IMR-90 (cell line): Measurements from ENCODE around the gene BAZ2A. TPM values are rescaled to one million over a fixed set of nuclear protein-coding genes. Genes with fewer than 3 reads are reported as not detected.
"Not testable (repeated sequence)": the region's sequence is repeated elsewhere in the genome, so short reads cannot be mapped to it uniquely, and the experiment has no call there.

Source experiments
- ATAC-seq: fragments of 200-7000 bp; cut with Tn5 transposase; 2 replicates; pipeline ENCODE4 v1.9.1; 2020; ENCODE audit warnings: low read depth, mild to moderate bottlenecking, moderate library complexity
- BruUV-seq: library from RNA; stranded (reverse); fragments of 400-500 nt; replicated peaks from 2 replicates; lab custom pipeline; 2021; lab: Mats Ljungman, UMichigan
- CTCF ChIA-PET: fragments of 300-600 bp; formaldehyde crosslinking; extraction: SDS; loops from one replicate; lab custom pipeline; 2021; ENCODE audit warnings: antibody characterized with exemption; lab: Yijun Ruan, JAX
- POLR2A ChIA-PET: fragments of 300-600 bp; sonication (Branson Sonifier 250); formaldehyde crosslinking; loops from one replicate; lab custom pipeline; 2022; ENCODE audit warnings: antibody characterized with exemption; ENCODE audit not compliant: unreplicated experiment; lab: Charles Lee
- DNase-seq: peaks from one replicate; pipeline ENCODE4 v3.0.0; 2013
- H2AFZ ChIP-seq: replicated peaks from 2 replicates; pipeline ENCODE3; 2013; ENCODE audit warnings: low read length, mild to moderate bottlenecking; ENCODE audit not compliant: poor library complexity
- H2AK5ac ChIP-seq: 2 replicates; pipeline ENCODE4 v1.6.1; 2013; ENCODE audit warnings: low read depth, low read length, inconsistent platforms
- H2AK9ac ChIP-seq: replicated peaks from 2 replicates; pipeline ENCODE3; 2013; ENCODE audit warnings: mild to moderate bottlenecking, low read depth, low read length, moderate library complexity; ENCODE audit not compliant: poor library complexity
- H2BK120ac ChIP-seq: 2 replicates; pipeline ENCODE4 v1.6.1; 2013; ENCODE audit warnings: low read depth, low read length, inconsistent platforms
- H2BK15ac ChIP-seq: 3 replicates; pipeline ENCODE4 v1.6.1; 2013; ENCODE audit warnings: low read depth, low read length, inconsistent platforms
- H2BK20ac ChIP-seq: 2 replicates; pipeline ENCODE4 v1.6.1; 2013; ENCODE audit warnings: low read depth, mild to moderate bottlenecking, inconsistent platforms, low read length, moderate library complexity
- H2BK5ac ChIP-seq: 2 replicates; pipeline ENCODE4 v1.6.1; 2013; ENCODE audit warnings: mild to moderate bottlenecking, low read depth, low read length, inconsistent platforms; ENCODE audit not compliant: poor library complexity, severe bottlenecking
- H3K14ac ChIP-seq: replicated peaks from 2 replicates; pipeline ENCODE4 v1.6.1; 2013; ENCODE audit warnings: low read depth, low read length, inconsistent platforms
- H3K18ac ChIP-seq: 2 replicates; pipeline ENCODE4 v1.6.1; 2013; ENCODE audit warnings: low read depth, low read length, control low read depth
- H3K23ac ChIP-seq: 2 replicates; pipeline ENCODE4 v1.6.1; 2013; ENCODE audit warnings: low read depth, low read length, inconsistent platforms
- H3K27ac ChIP-seq: 2 replicates; pipeline ENCODE4 v1.5.1; 2013; ENCODE audit warnings: mild to moderate bottlenecking, control low read depth, low read length; ENCODE audit not compliant: insufficient read depth
- H3K27me3 ChIP-seq: 2 replicates; pipeline ENCODE4 v1.6.1; 2013; ENCODE audit warnings: low read length; ENCODE audit not compliant: control insufficient read depth, insufficient read depth
- H3K36me3 ChIP-seq: 2 replicates; pipeline ENCODE4 v1.6.1; 2013; ENCODE audit warnings: low read length, mixed read lengths; ENCODE audit not compliant: control insufficient read depth, insufficient read depth
- H3K4ac ChIP-seq: 2 replicates; pipeline ENCODE4 v1.6.1; 2013; ENCODE audit warnings: low read depth, low read length, inconsistent platforms
- H3K4me1 ChIP-seq: 2 replicates; pipeline ENCODE4 v1.6.1; 2013; ENCODE audit warnings: low read length, mixed read lengths; ENCODE audit not compliant: control insufficient read depth, insufficient read depth
- H3K4me2 ChIP-seq: 2 replicates; pipeline ENCODE4 v1.6.1; 2013; ENCODE audit warnings: low read depth, mild to moderate bottlenecking, control low read depth, low read length, moderate library complexity
- H3K4me3 ChIP-seq: 2 replicates; pipeline ENCODE4 v1.5.1; 2013; ENCODE audit warnings: low read depth, mild to moderate bottlenecking, control low read depth, low read length, moderate library complexity; ENCODE audit not compliant: insufficient read depth
- H3K56ac ChIP-seq: 2 replicates; pipeline ENCODE4 v1.6.1; 2013; ENCODE audit warnings: low read length, inconsistent platforms; ENCODE audit not compliant: insufficient read depth; ENCODE audit errors: extremely low read depth
- H3K79me1 ChIP-seq, 2 experiments: 2 replicates each; pipeline ENCODE4 v1.6.1; 2013; ENCODE audit warnings: low read length in 2 of 2, inconsistent platforms in 1 of 2, low read depth in 1 of 2
- H3K9ac ChIP-seq: 2 replicates; pipeline ENCODE4 v1.6.1; 2013; ENCODE audit warnings: low read depth, low read length, control low read depth
- H3K9me1 ChIP-seq: 2 replicates; pipeline ENCODE4 v1.6.1; 2013; ENCODE audit warnings: low read length, inconsistent platforms; ENCODE audit not compliant: insufficient read depth
- H3K9me3 ChIP-seq: 2 replicates; pipeline ENCODE4 v1.6.1; 2013; ENCODE audit warnings: low read length; ENCODE audit not compliant: control insufficient read depth, insufficient read depth
- H4K20me1 ChIP-seq: 2 replicates; pipeline ENCODE4 v1.6.1; 2013; ENCODE audit warnings: low read length, inconsistent platforms; ENCODE audit not compliant: insufficient read depth
- H4K5ac ChIP-seq: 2 replicates; pipeline ENCODE4 v1.6.1; 2013; ENCODE audit warnings: mild to moderate bottlenecking, low read depth, low read length, control low read depth
- H4K8ac ChIP-seq, 2 experiments: 2 replicates each; pipeline ENCODE4 v1.6.1; 2013; ENCODE audit warnings: low read depth in 2 of 2, low read length in 2 of 2, control low read depth in 1 of 2, inconsistent platforms in 1 of 2
- H4K91ac ChIP-seq: 2 replicates; pipeline ENCODE4 v1.6.1; 2013; ENCODE audit warnings: low read depth, low read length, inconsistent platforms; ENCODE audit not compliant: insufficient read depth
- WGBS, 2 experiments: methylation state at CpG; one replicate each; pipeline versions ENCODE4 v1.1.5 to v1.1.7; 2013; ENCODE audit warnings: missing lambda C conversion rate in 2 of 2; ENCODE audit not compliant: insufficient read length in 1 of 2; ENCODE audit errors: extremely low coverage in 2 of 2; 5-methylcytosine and 5-hydroxymethylcytosine counted together
- dilution Hi-C: fragments of 300-500 bp; cut with HindIII; formaldehyde crosslinking; loops from one replicate; pipeline ENCODE4 v1.14.3; 2018; ENCODE audit warnings: low sequenced_read_pairs; ENCODE audit not compliant: unreplicated experiment
- in situ Hi-C: fragments of 300-500 bp; cut with MboI; formaldehyde crosslinking; loops from 3 replicates; pipeline ENCODE4 v1.14.3; 2019; ENCODE audit warnings: low sequenced_read_pairs, inconsistent platforms, mixed read lengths
- intact Hi-C: fragments of 100-400 bp; cut with micrococcal nuclease; formaldehyde crosslinking; loops from 2 replicates; pipeline ENCODE4 v1.10.0; 2022
- polyA plus RNA-seq, 3 experiments: library from polyadenylated mRNA; depleted of rRNA; stranded (reverse); fragments of >200 nt; gene quantifications; 2 replicates each; pipeline ENCODE4 v1.2.3, GENCODE V29; 2012; ENCODE audit warnings: low replicate concordance in 1 of 3
- total RNA-seq: library from RNA; depleted of rRNA; stranded (reverse); fragments of >200 nt; gene quantifications from 2 replicates; pipeline ENCODE4 v1.2.3, GENCODE V29; 2012

BAZ2A gene
- total and polyA plus RNA-seq, 2 of the 4 experiments (the other 2 are of a cell fraction) = 15.4 to 42.8 TPM

GRCh38 chr12:56577248-56577647 is 52.9 kb downstream of the BAZ2A start:
- H2AFZ ChIP-seq, H2AK5ac ChIP-seq, H4K20me1 ChIP-seq, H2AK9ac ChIP-seq, H4K5ac ChIP-seq, H3K9me3 ChIP-seq, H3K9me1 ChIP-seq, H2BK20ac ChIP-seq, DNase-seq, H3K14ac ChIP-seq, H2BK120ac ChIP-seq, intact Hi-C loops, BruUV-seq, H3K4ac ChIP-seq, H2BK15ac ChIP-seq, dilution Hi-C loops, H3K27me3 ChIP-seq, H3K4me2 ChIP-seq, H3K4me3 ChIP-seq, H3K56ac ChIP-seq, H3K27ac ChIP-seq, H3K18ac ChIP-seq, H3K4me1 ChIP-seq, H4K8ac ChIP-seq, H3K9ac ChIP-seq, ATAC-seq, H3K23ac ChIP-seq, H2BK5ac ChIP-seq, in situ Hi-C loops, H4K91ac ChIP-seq: not testable (repeated sequence)
- no CpG with 5 or more reads among the region's 7 CpGs for WGBS, 2 experiments
- ChIA-PET POLR2A (interaction anchor here (0.6 kb wide), 1 partner anchor 403 kb away, joined by 5 read pairs; no protein-coding TSS in a partner anchor), CTCF (interaction anchor here (0.6 kb wide), 1 partner anchor 64 kb away, joined by 3 read pairs; no protein-coding TSS in a partner anchor)
- Histone ChIP-seq H3K36me3 (peaks cover 44% of the 10 kb centered on the region), H3K79me1 (peaks cover 0 to 27% of the 10 kb centered on the region in 2 experiments; a peak in 3 of 4 replicates)
